NCI-H345 treated with DMSO at 0.1 percent for 48 hours (cell line): ENCODE data around the gene B4GALNT4.
"Not testable (repeated sequence)": the region's sequence is repeated elsewhere in the genome, so short reads cannot be mapped to it uniquely, and the experiment has no call there.

Experiments
- DNase-seq: peaks from one replicate; lab custom pipeline; 2025; ENCODE audit not compliant: unreplicated experiment; lab: John Stamatoyannopoulos, UW

The B4GALNT4 gene

DNA sequence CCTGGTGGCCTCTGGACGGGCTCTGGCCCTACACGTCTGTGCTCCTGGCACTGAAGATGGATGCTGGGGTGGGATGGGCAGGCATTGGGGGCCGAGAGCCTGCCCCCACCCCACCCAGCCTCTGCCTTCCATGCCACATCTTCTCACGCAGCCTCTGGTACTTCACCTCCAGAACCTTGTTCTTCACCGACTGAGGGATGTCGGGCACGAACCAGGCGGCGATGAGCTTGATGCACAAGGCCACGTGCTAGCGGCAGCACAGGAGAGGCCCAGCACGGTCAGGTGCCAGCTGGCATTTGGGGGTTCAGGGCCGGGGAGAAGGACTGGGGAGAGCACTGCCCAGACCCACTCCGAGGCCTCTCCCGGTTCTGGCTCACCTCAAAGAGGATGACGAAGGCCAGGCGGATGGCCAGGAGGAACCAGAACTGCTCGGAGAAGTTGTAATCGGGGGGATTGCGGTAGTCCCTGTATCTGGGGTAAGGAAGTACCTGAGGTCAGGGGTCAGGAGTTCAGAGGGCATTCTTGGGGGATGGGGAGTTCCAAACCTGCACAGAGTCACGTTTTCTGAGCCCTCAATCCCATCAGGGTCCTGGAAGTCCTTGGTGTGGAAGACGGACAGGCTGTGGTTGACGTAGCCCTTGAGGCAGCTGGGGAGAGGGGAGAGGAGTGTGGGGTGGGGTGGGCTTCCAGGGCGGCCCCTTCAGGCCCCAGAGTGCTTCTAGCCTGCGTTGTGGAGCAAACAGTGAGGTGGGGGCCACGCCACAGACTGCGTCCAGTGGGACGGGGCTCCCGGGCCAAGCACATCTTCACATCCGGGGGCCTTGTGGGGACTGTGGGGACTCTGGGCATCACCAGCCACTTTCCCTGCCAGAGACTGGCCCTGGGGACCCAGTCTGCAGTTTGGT lies 49.3 kb downstream of the B4GALNT4 start:
- no peak for DNase-seq

DNA sequence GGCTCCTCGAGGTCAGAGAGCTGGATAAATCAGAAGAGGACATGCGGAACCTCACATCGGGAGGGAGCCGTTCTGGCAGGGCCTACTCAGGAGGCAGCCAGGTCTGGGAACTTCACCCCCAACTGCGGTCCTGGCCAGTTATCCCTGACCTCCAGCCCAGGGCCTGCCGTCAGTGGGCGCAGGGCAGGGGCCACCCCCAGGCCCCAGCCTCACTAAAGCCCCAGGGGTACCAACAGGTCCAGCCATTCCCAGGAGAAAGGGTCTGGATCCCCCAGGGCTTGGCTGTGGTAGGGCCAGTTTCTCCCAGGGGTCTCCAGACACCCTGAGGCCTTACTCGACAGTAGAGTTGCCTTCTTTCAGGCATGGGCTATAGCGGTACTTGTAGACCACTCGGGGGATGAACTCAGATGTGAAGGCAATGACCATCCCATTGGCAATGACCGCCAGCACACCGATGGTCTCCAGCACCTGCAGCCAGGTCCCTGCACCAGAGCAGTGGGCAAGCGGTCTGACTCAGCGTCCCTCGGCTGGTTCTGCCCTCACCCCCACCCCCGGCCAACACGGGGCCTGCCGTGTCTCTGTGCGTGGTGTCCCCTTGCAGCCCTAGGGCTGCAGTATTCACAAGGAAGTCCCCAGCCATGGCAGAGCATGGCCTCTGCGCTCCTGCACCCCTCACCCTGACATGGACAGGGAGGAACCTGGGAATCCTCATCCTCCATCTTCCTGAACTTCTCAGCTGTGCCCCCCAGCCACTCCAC lies 50.1 kb downstream of the B4GALNT4 start:
- no peak for DNase-seq

DNA sequence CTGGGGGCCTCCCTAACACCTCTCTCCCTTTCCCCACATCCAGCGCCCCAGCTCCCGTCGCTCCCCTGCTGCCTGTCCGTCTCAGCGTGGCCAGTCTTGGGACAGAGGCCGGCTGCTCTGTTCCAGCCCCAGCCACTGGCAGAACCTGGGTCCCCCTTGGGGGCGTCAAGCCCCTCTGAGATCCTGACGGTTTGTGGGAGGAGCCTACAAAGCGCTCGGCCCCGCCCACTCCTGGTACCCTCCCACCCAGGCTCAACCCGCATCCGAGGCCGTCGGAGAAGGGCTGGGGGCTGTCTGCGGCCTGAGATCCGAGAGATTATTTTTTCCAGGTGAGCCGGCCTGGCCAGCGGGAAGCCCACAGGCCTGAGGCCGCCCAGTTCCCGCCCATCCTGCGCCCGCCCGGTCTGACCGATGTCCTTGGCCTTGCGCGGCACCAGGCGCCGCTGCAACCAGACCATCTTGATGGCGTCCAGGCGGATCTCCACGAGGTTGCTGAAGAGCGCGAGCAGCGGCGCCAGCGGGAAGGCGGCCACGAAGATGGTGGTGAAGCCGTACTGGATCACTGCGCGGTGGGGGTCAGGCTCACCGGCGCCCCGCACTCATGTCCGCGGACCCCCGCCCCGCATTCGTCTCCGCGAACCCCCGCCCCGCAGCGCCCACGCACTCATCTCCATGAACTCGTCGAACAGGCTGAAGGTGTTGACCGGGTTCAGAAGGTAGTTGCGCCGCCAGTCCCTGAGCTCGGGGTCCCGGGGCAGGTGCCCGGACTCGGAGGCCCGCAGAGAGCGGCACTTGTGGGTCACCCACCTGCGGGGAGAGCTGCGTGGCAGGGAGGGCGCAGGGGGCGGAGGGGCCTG lies 51.0 kb downstream of the B4GALNT4 start:
- no peak for DNase-seq

DNA sequence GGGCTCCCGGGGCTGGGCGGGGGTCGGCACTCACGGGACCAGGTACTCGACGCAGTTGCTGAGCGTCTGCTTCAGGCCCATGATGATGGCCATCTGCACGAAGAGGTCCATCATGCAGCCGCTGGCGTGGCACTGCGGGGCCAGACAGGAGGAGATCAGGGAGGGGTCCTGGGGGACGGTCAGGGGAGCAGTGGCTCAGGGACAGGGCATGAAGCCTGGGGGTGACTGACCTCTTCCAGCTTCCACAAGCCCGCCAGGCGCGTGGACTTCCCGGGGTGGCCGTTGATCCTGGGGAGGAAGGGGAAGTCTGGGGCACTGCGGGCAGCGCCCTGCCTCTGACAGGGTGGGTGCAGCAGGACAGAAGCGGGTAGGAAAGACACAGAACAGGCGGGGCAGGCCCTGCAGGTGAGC lies 51.6 kb downstream of the B4GALNT4 start:
- DNase-seq: no peak

DNA sequence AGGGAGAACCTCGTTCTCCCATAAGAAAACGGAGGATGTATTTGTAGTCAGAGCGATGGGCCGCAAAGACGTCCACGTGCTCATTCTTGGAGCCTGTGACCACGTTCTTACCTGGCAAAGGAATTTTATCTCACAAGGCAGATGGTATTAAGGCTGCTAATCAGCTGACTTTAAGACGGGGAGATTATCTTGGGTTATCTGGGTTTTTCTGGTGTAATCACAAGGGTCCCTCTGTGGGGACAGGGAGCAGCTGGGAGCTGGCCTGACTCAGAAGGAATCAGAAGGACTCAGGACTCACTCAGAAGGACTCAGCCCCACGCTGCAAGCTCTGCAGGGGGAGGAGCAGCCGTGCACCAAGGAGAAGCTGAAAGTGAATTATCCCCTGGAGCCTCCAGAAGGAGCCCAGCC lies 53.0 kb downstream of the B4GALNT4 start:
- no peak for DNase-seq

DNA sequence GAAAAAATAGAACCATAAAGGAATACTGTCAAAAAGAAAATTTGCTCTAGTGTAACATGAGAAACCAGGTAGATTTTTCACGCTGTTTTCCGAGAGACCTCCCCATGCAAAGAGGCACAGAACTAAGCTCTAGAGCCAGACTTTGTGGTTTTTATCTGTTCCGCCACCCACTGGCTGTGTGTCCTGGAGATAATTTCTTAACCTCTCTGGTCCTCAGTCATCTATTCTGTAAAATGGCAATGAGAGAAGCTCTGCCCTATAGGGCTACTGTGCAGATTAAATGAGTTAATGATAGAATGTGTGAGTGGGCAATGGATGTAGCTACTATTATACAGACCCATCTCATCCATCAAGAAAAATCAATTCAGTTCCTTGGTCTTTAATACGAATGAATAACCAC lies 54.9 kb downstream of the B4GALNT4 start:
- no peak for DNase-seq

DNA sequence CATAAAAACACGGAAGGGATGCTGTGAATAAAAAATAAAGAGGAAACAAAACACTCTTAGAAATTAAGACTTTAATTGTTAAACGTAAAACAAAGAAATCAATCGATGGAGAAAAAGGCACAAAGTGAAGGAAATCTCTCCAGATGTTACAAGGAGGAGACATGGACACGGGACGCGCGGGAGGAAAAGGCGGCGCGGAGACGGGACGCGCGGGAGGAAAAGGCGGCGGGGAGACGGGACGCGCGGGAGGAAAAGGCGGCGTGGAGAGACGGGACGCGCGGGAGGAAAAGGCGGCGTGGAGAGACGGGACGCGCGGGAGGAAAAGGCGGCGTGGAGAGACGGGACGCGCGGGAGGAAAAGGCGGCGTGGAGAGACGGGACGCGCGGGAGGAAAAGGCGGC lies 55.5 kb downstream of the B4GALNT4 start:
- DNase-seq: not testable (repeated sequence)

DNA sequence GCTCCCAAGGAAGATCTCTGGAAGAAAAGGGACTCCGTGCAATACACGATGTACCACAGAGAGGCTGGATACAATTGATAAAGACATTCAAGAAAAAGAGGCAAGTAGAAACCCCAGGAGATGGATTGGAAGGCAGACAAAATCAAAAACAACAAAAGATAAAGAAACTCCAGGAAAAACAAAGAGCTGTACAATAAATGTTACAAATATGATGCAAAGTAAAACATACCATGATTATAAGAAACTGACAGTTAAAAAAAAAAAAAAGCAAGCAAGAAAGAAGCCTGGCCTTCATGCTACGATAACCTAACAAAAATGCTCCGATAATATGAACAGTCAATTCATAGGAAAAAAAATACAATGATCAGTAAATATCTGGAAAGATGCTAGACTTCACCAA lies 56.0 kb downstream of the B4GALNT4 start:
- no peak for DNase-seq

DNA sequence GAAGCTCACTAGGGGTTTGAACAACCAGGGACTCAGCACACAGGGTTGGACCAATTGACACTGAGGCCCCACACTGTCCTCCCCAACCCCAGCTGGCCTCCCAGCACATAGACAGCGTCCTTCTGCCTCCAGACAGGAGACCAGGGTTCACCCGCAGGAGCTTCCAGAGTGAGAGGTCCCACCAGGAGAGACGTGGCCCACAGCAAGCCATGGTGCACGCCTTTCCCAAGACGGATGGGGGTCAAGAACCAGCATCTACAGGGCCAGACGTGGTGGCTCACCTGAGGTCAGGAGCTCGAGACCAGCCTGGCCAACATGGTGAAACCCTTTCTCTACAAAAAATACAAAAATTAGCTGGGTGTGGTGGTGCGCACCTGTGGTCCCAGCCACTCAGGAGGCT lies 57.6 kb downstream of the B4GALNT4 start:
- DNase-seq: no peak

DNA sequence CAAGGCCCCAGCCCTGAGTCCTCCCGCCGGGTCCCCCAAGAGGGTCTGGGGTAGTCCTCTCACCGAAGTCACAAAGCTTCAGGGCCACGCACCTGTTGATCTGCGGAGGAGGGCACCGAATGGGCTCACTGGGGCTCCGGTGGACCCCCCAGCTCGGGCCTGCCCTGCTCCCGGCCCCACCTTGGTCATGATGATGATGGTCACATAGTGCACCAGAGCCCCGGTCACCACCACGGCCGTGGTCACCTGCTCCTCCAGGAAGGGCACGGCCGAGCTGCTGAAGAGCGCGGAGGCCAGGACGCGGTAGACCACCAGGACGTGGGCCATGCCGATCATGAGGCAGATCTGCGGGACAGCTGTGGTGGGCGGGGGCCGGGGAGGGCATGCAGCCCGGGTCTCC lies 59.0 kb downstream of the B4GALNT4 start:
- DNase-seq: no peak

DNA sequence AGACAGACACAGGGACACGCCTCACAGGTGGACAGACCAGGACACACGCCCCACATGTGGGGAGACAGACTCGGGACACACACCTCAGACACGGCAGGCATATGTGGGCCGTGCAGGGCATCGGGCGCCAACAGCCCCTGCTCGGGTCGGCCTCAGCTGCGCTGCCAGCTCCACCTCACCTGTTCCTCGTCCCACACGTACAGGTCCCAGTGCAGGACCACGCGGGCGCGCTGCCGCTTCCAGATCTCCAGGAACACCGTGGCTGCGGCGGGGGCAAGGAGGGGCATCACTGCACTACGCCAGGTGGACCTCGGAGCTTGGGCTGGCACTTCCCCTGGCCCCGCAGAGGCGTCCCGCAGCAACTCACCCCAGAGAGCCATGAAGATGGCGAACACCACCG lies 60.1 kb downstream of the B4GALNT4 start:
- DNase-seq: no peak

DNA sequence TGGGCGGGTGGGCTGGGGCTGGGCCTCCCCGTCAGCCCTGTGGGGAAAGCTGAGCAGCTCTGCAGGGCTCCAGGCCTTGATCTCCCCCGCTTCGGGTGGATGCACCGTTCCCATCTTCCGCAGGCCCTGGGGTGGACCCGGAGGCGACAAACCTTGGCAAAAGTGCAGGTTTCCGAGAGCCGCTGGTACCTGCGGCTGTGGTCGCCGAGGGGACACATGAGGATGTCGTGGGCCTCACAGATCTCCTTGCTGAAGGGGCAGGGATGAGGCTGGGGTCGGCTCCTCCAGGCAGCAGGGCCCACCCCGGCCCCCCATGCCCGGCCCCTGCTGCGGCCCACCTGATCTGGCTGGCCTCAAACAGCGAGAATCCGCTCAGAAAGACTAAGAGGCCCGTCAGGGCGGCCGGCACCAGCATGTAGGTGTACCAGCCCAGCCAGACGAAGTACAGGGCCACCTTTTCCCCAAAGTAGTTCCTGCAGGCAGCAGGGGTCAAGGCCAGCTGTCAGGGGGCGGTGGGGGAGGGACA lies 60.7 kb downstream of the B4GALNT4 start:
- no peak for DNase-seq
